B cell (primary cell): ENCODE results near the gene SWI5. TPM values are rescaled to one million over a fixed set of nuclear protein-coding genes. Genes with fewer than 3 reads are reported as not detected.

Experiments used
- ATAC-seq: fragments of 200-7000 bp; cut with Tn5 transposase; one replicate; pipeline ENCODE4 v1.10.0; 2021; ENCODE audit warnings: low read depth, mild to moderate bottlenecking, moderate number of reproducible peaks, moderate library complexity
- CTCF ChIA-PET: fragments of 350-600 bp; sonication (Branson Sonifier 250); formaldehyde crosslinking; loops from one replicate; lab custom pipeline; 2021; ENCODE audit warnings: antibody characterized with exemption, inconsistent platforms; lab: Charles Lee
- POLR2A ChIA-PET: fragments of 350-600 bp; sonication (Branson Sonifier 250); formaldehyde crosslinking; loops from one replicate; lab custom pipeline; 2021; ENCODE audit warnings: antibody characterized with exemption; lab: Charles Lee
- DNase-seq: peaks from one replicate; pipeline ENCODE4 v3.0.0; 2013
- H2AFZ ChIP-seq: 2 replicates; pipeline ENCODE4 v1.6.1; 2012; ENCODE audit warnings: mild to moderate bottlenecking, low read depth, low read length; ENCODE audit not compliant: insufficient read depth, poor library complexity, severe bottlenecking
- H3K27ac ChIP-seq, 2 donors: 1 replicate in 1 of 2; 2 replicates in 1 of 2; pipeline ENCODE4 v1.5.1; 2012 to 2013; ENCODE audit warnings: low read length in 2 of 2, mild to moderate bottlenecking in 2 of 2, moderate library complexity in 1 of 2
- H3K27me3 ChIP-seq, 4 experiments: fragments of 200-600 bp in 1 of 4; sonication (generic) in 1 of 4; replicated peaks in 1 of 4; 1 replicate in 2 of 4; 2 replicates in 2 of 4; pipeline versions ENCODE4 v1.6.1 to v1.7.0; 2013 to 2016; ENCODE audit warnings: low read length in 3 of 4, mild to moderate bottlenecking in 2 of 4, mixed read lengths in 1 of 4, moderate library complexity in 1 of 4; ENCODE audit not compliant: insufficient read depth in 4 of 4, control insufficient read depth in 3 of 4; ENCODE audit errors: control extremely low read depth in 1 of 4
- H3K36me3 ChIP-seq, 2 experiments: replicated peaks in 1 of 2; 1 replicate in 1 of 2; 2 replicates in 1 of 2; pipeline versions ENCODE4 v1.6.1 to v1.7.1; 2013; ENCODE audit warnings: low read length in 1 of 2; ENCODE audit not compliant: insufficient read depth in 2 of 2, control insufficient read depth in 1 of 2; ENCODE audit errors: control extremely low read depth in 1 of 2, extremely low read depth in 1 of 2
- H3K4me1 ChIP-seq, 2 donors: fragments of 200-600 bp in 1 of 2; sonication (generic) in 1 of 2; 1 replicate in 1 of 2; 2 replicates in 1 of 2; pipeline versions ENCODE4 v1.5.1 to v1.6.1; 2013 to 2017; ENCODE audit warnings: low read length in 2 of 2; ENCODE audit not compliant: control insufficient read depth in 2 of 2, insufficient read depth in 2 of 2
- H3K4me2 ChIP-seq: replicated peaks from 2 replicates; pipeline ENCODE3; 2012; ENCODE audit warnings: mild to moderate bottlenecking, low read depth, low read length; ENCODE audit not compliant: poor library complexity, severe bottlenecking
- H3K4me3 ChIP-seq, 5 experiments: fragments of 200-600 bp in 1 of 5; sonication (generic) in 1 of 5; 1 replicate in 3 of 5; 2 replicates in 2 of 5; pipeline versions ENCODE4 v1.5.1 to v1.7.0; 2011 to 2016; ENCODE audit warnings: low read length in 4 of 5, mild to moderate bottlenecking in 4 of 5, low read depth in 2 of 5, control low read depth in 1 of 5, moderate library complexity in 1 of 5; ENCODE audit not compliant: insufficient read depth in 1 of 5; ENCODE audit errors: control extremely low read depth in 1 of 5, extremely low read depth in 1 of 5
- H3K79me2 ChIP-seq: fragments of 200-600 bp; sonication (generic); one replicate; pipeline ENCODE4 v1.6.0; 2016; ENCODE audit warnings: low read length; ENCODE audit not compliant: control insufficient read depth, insufficient read depth
- H3K9ac ChIP-seq: fragments of 200-600 bp; sonication (generic); 2 replicates; pipeline ENCODE4 v1.6.1; 2017; ENCODE audit warnings: mild to moderate bottlenecking, low read length, moderate library complexity
- H3K9me3 ChIP-seq, 3 donors: one replicate each; pipeline versions ENCODE4 v1.6.1 to v1.7.1; 2013; ENCODE audit warnings: low read length in 2 of 3; ENCODE audit not compliant: control insufficient read depth in 2 of 3, insufficient read depth in 1 of 3; ENCODE audit errors: control extremely low read depth in 1 of 3
- H4K20me1 ChIP-seq: 2 replicates; pipeline ENCODE4 v1.6.0; 2012; ENCODE audit warnings: mild to moderate bottlenecking, low read length; ENCODE audit not compliant: insufficient read depth, control insufficient read depth, poor library complexity, severe bottlenecking
- H3K27ac Mint-ChIP-seq: one replicate; pipeline ENCODE4 v1.8.0; 2021; ENCODE audit warnings: mixed read lengths
- H3K27me3 Mint-ChIP-seq: one replicate; pipeline ENCODE4 v1.8.0; 2021; ENCODE audit warnings: mixed read lengths
- H3K4me1 Mint-ChIP-seq: one replicate; pipeline ENCODE4 v1.8.0; 2021; ENCODE audit warnings: mixed read lengths
- H3K4me3 Mint-ChIP-seq: one replicate; pipeline ENCODE4 v1.8.0; 2021; ENCODE audit warnings: mixed read lengths
- H3K9me3 Mint-ChIP-seq: one replicate; pipeline ENCODE4 v1.8.0; 2022; ENCODE audit warnings: mixed read lengths; ENCODE audit not compliant: insufficient read depth
- EZH2 ChIP-seq: IDR thresholded peaks from 2 replicates; pipeline ENCODE4 v1.6.1; 2012; ENCODE audit warnings: borderline replicate concordance, low read depth, mild to moderate bottlenecking, moderate library complexity, low read length; ENCODE audit not compliant: insufficient read depth, poor library complexity, severe bottlenecking
- WGBS: methylation state at CpG from one replicate; pipeline ENCODE4 v1.1.5; 2013; ENCODE audit warnings: missing lambda C conversion rate; ENCODE audit not compliant: insufficient coverage; 5-methylcytosine and 5-hydroxymethylcytosine counted together
- intact Hi-C: fragments of 100-400 bp; cut with micrococcal nuclease; formaldehyde crosslinking; loops from one replicate; pipeline ENCODE4 v1.10.0; 2022
- polyA plus RNA-seq: library from polyadenylated mRNA; depleted of rRNA; stranded (reverse); fragments of >200 nt; gene quantifications from 2 replicates; pipeline ENCODE4 v1.2.3, GENCODE V29; 2012
- total RNA-seq, 2 donors: library from RNA; stranded (reverse); fragments of 120-200 nt in 1 of 2; gene quantifications; 1 replicate in 1 of 2; 2 replicates in 1 of 2; pipeline versions ENCODE4 v1.2.3 to v1.2.4, GENCODE V29; 2013 to 2022
- TF ChIP-seq, protein P1 (sequence below): fragments of 200-600 bp; IDR thresholded peaks from one replicate; pipeline ENCODE4 v1.8.0; 2022; ENCODE audit warnings: antibody characterized with exemption, mild to moderate bottlenecking

Gene SWI5
- total and polyA plus RNA-seq, 2 donors (not counting 1 experiment from before 2014, with no cell fraction given), result 8.6 to 23.3 TPM

DNA sequence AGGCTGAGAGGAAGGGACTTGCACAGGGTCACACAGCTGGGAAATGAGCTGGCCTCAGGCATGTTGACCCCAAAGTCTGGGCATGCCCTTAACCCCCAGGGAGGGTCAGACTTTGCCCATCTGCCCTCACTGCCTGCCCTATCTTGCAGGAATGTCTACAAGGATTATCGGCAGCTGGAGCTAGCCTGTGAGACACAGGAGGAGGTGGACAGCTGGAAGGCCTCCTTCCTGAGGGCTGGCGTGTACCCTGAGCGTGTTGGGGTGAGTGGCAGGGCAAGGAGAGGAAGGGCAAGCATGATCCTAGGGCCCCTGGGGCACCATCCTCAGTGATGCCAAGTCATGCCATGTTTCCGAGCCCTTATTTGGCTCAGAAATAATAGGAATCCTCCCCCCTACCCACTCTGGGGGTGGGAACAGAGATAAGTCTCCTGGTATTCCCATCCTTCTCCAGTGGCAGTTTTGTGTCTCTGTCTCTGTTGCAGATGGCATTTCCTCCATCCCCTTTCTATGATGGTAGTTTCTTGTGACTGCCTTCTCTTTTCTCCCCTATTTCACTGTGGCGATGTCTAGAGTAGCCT is 28.8 kb upstream of the SWI5 start:
- POLR2A ChIA-PET, result no interaction called here
- Histone ChIP-seq H3K36me3 (no peaks in the 10 kb centered on the region), H3K4me3 (no peak overlapping the region), H3K27ac (no peak overlapping the region), H3K9ac (no peak overlapping the region), H3K9me3 (peaks cover 0 to 3% (median 0%) of the 10 kb centered on the region in 3 donors), H3K79me2 (no peaks in the 10 kb centered on the region), H4K20me1 (no peaks in the 10 kb centered on the region), H3K4me2 (no peak overlapping the region), H2AFZ (no peak overlapping the region), H3K27me3 (peaks cover 0 to 20% (median 7%) of the 10 kb centered on the region in 4 experiments), H3K4me1 (peaks cover 15 to 25% of the 10 kb centered on the region in 2 donors)
- 100% methylated on average over 3 of the region's 5 CpGs for WGBS
- no peak overlapping the region for H3K27ac Mint-ChIP-seq
- intact Hi-C loops, result no loop called here
- H3K9me3 Mint-ChIP-seq, result no peaks in the 10 kb centered on the region
- TF ChIP-seq, protein P1, sequence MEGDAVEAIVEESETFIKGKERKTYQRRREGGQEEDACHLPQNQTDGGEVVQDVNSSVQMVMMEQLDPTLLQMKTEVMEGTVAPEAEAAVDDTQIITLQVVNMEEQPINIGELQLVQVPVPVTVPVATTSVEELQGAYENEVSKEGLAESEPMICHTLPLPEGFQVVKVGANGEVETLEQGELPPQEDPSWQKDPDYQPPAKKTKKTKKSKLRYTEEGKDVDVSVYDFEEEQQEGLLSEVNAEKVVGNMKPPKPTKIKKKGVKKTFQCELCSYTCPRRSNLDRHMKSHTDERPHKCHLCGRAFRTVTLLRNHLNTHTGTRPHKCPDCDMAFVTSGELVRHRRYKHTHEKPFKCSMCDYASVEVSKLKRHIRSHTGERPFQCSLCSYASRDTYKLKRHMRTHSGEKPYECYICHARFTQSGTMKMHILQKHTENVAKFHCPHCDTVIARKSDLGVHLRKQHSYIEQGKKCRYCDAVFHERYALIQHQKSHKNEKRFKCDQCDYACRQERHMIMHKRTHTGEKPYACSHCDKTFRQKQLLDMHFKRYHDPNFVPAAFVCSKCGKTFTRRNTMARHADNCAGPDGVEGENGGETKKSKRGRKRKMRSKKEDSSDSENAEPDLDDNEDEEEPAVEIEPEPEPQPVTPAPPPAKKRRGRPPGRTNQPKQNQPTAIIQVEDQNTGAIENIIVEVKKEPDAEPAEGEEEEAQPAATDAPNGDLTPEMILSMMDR, result no peak
- TF ChIP-seq EZH2, result no peak
- CTCF ChIA-PET, result no interaction called here
- H3K4me1 Mint-ChIP-seq, result peaks cover 30% of the 10 kb centered on the region
- ATAC-seq (no peak), DNase-seq (no peak)
- H3K27me3 Mint-ChIP-seq, result peaks cover 18% of the 10 kb centered on the region
- H3K4me3 Mint-ChIP-seq, result no peak overlapping the region

DNA sequence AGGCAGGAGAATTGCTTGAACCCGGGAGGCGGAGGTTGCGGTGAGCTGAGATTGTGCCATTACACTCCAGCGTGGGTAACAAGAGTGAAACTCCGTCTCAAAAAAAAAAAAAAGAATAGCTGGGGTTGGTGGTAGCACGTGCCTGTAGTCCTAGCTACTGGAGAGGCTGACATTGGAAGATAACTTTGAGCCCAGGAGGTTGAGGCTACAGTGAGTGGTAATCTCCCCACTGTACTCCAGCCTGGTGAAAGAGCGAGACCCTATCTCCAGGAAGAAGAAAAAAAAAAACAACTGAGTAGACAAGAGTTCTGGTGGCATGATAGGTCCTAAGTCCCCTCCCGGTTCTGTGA is 26.5 kb upstream of the SWI5 start:
- Histone ChIP-seq H3K9me3 (no peaks in the 10 kb centered on the region), H3K79me2 (no peaks in the 10 kb centered on the region), H3K4me1 (peaks cover 14 to 30% of the 10 kb centered on the region in 2 donors), H2AFZ (peak overlapping the region; percentile 85), H4K20me1 (no peaks in the 10 kb centered on the region), H3K36me3 (no peaks in the 10 kb centered on the region), H3K9ac (peak overlapping the region; percentile 72), H3K4me3 (peak overlapping the region in 4 of 5 experiments; percentile 47 to 74 (median 60)), H3K4me2 (peak overlapping the region; percentile 99), H3K27ac (peak overlapping the region; percentile 53 to 63), H3K27me3 (peaks cover 0 to 5% (median under 1%) of the 10 kb centered on the region in 4 experiments)
- intact Hi-C loops, result no loop called here
- Mint-ChIP-seq H3K27me3 (peaks cover 15% of the 10 kb centered on the region), H3K9me3 (no peaks in the 10 kb centered on the region), H3K4me1 (peaks cover 34% of the 10 kb centered on the region), H3K4me3 (peak overlapping the region; percentile 93), H3K27ac (peak overlapping the region; percentile 92)
- POLR2A ChIA-PET, result interaction anchor here (0.7 to 1.3 kb wide), 3 partner anchors 27 to 1386 kb away, joined by 4 to 5 read pairs (median 4); partner anchors contain the start of genes GOLGA2 and SWI5
- TF ChIP-seq EZH2, result no peak
- TF ChIP-seq, protein P1, result no peak
- no peak for DNase-seq
- ATAC-seq, result no peak
- CTCF ChIA-PET, result interaction anchor here (0.6 to 1.3 kb wide), 4 partner anchors 26 to 1330 kb away, joined by 3 to 6 read pairs (median 3); partner anchors contain the start of gene TOR2A
- 88% methylated on average over 6 of the region's 8 CpGs for WGBS
